HEK293 (cell line): ENCODE data around the gene MTIF2.

Experiments
- CTCF ChIP-seq: fragments of 450-650 bp; formaldehyde crosslinking; IDR thresholded peaks from 2 replicates; pipeline ENCODE4 v1.5.1; 2016; ENCODE audit warnings: missing biosample characterization, missing genetic modification characterization
- EGR2 ChIP-seq: fragments of 450-650 bp; formaldehyde crosslinking; IDR thresholded peaks from 2 replicates; pipeline ENCODE4 v1.5.1; 2016; ENCODE audit warnings: low read depth, missing biosample characterization, missing genetic modification characterization
- GLIS1 ChIP-seq: fragments of 450-650 bp; formaldehyde crosslinking; IDR thresholded peaks from 2 replicates; pipeline ENCODE4 v1.5.1; 2016; ENCODE audit warnings: missing biosample characterization, missing genetic modification characterization
- HOXD13 ChIP-seq: sonication (generic); formaldehyde crosslinking; IDR thresholded peaks from 2 replicates; pipeline ENCODE4 v1.8.0; 2022; ENCODE audit warnings: missing genetic modification reagents, borderline replicate concordance
- KLF1 ChIP-seq: fragments of 450-650 bp; formaldehyde crosslinking; IDR thresholded peaks from 2 replicates; pipeline ENCODE4 v1.5.1; 2016; ENCODE audit warnings: missing biosample characterization, missing genetic modification characterization
- PRDM10 ChIP-seq: fragments of 450-650 bp; formaldehyde crosslinking; IDR thresholded peaks from 2 replicates; pipeline ENCODE4 v1.5.1; 2016; ENCODE audit warnings: missing biosample characterization, missing genetic modification characterization
- SALL2 ChIP-seq: fragments of 450-650 bp; formaldehyde crosslinking; IDR thresholded peaks from 2 replicates; pipeline ENCODE4 v1.5.0; 2017; ENCODE audit warnings: missing biosample characterization, mild to moderate bottlenecking, missing genetic modification characterization, borderline replicate concordance
- TRIM28 ChIP-seq: IDR thresholded peaks from 2 replicates; pipeline ENCODE4 v1.6.1; 2011; ENCODE audit warnings: low read length, control low read depth, borderline replicate concordance
- ZBTB21 ChIP-seq: fragments of 450-650 bp; formaldehyde crosslinking; IDR thresholded peaks from 2 replicates; pipeline ENCODE4 v1.5.1; 2017; ENCODE audit warnings: missing biosample characterization, missing genetic modification characterization
- ZNF138 ChIP-seq: fragments of 450-650 bp; formaldehyde crosslinking; IDR thresholded peaks from 2 replicates; pipeline ENCODE4 v1.5.1; 2016; ENCODE audit warnings: missing biosample characterization, missing genetic modification characterization, borderline replicate concordance
- ZNF24 ChIP-seq: fragments of 450-650 bp; formaldehyde crosslinking; IDR thresholded peaks from 2 replicates; pipeline ENCODE4 v1.5.1; 2016; ENCODE audit warnings: missing biosample characterization, missing genetic modification characterization
- ZNF366 ChIP-seq: fragments of 450-650 bp; formaldehyde crosslinking; conservative IDR thresholded peaks from 2 replicates; pipeline ENCODE4 v1.5.1; 2016; ENCODE audit warnings: missing biosample characterization, missing genetic modification characterization
- ZNF529 ChIP-seq: fragments of 450-650 bp; formaldehyde crosslinking; IDR thresholded peaks from 2 replicates; pipeline ENCODE4 v1.5.1; 2017; ENCODE audit warnings: missing genetic modification characterization, missing biosample characterization; ENCODE audit not compliant: insufficient replicate concordance
- ZNF558 ChIP-seq: fragments of 450-650 bp; formaldehyde crosslinking; IDR thresholded peaks from 2 replicates; pipeline ENCODE4 v1.5.1; 2016; ENCODE audit warnings: missing biosample characterization, missing genetic modification characterization
- ZNF596 ChIP-seq: fragments of 450-650 bp; IDR thresholded peaks from 2 replicates; pipeline ENCODE4 v1.5.0; 2018; ENCODE audit warnings: missing biosample characterization, mild to moderate bottlenecking, missing genetic modification characterization, moderate library complexity
- ZNF623 ChIP-seq: fragments of 450-650 bp; formaldehyde crosslinking; IDR thresholded peaks from 2 replicates; pipeline ENCODE4 v1.5.1; 2016; ENCODE audit warnings: missing biosample characterization, missing genetic modification characterization
- ZNF629 ChIP-seq: fragments of 450-650 bp; formaldehyde crosslinking; IDR thresholded peaks from 2 replicates; pipeline ENCODE4 v1.5.1; 2017; ENCODE audit warnings: missing biosample characterization, missing genetic modification characterization
- ZNF654 ChIP-seq: fragments of 450-650 bp; formaldehyde crosslinking; IDR thresholded peaks from 2 replicates; pipeline ENCODE4 v1.5.1; 2016; ENCODE audit warnings: low read depth, missing biosample characterization, missing genetic modification characterization
- ZNF658 ChIP-seq: fragments of 450-650 bp; formaldehyde crosslinking; IDR thresholded peaks from 2 replicates; pipeline ENCODE4; 2016; ENCODE audit warnings: missing biosample characterization, missing genetic modification characterization
- ZNF664 ChIP-seq: fragments of 450-650 bp; formaldehyde crosslinking; IDR thresholded peaks from 2 replicates; pipeline ENCODE4 v1.5.1; 2016; ENCODE audit warnings: missing biosample characterization, missing genetic modification characterization
- ZNF677 ChIP-seq: fragments of 450-650 bp; IDR thresholded peaks from 2 replicates; pipeline ENCODE4 v1.5.0; 2018; ENCODE audit warnings: missing biosample characterization, mild to moderate bottlenecking, missing genetic modification characterization, moderate library complexity
- ZNF701 ChIP-seq: fragments of 450-650 bp; formaldehyde crosslinking; IDR thresholded peaks from 2 replicates; pipeline ENCODE4 v1.5.1; 2016; ENCODE audit warnings: missing biosample characterization, missing genetic modification characterization
- ZSCAN16 ChIP-seq: fragments of 450-650 bp; formaldehyde crosslinking; IDR thresholded peaks from 2 replicates; pipeline ENCODE4 v1.5.1; 2016; ENCODE audit warnings: missing biosample characterization, missing genetic modification characterization
- ZSCAN30 ChIP-seq: fragments of 450-650 bp; IDR thresholded peaks from 2 replicates; pipeline ENCODE4 v1.5.1; 2018; ENCODE audit warnings: missing biosample characterization, mild to moderate bottlenecking, missing genetic modification characterization, moderate library complexity
- TF ChIP-seq, protein P1 (sequence below): fragments of 450-650 bp; formaldehyde crosslinking; IDR thresholded peaks from 2 replicates; pipeline ENCODE4 v1.5.1; 2017; ENCODE audit warnings: missing biosample characterization, missing genetic modification characterization
- TF ChIP-seq, protein P2 (sequence below): fragments of 450-650 bp; formaldehyde crosslinking; IDR thresholded peaks from 2 replicates; pipeline ENCODE4 v1.5.1; 2017; ENCODE audit warnings: missing biosample characterization, mild to moderate bottlenecking, missing genetic modification characterization, moderate library complexity
- TF ChIP-seq, protein P3 (sequence below): fragments of 450-650 bp; formaldehyde crosslinking; IDR thresholded peaks from 2 replicates; pipeline ENCODE4; 2016; ENCODE audit warnings: missing biosample characterization, missing genetic modification characterization
- TF ChIP-seq, protein P4 (sequence below): sonication (generic); formaldehyde crosslinking; IDR thresholded peaks from 2 replicates; pipeline ENCODE4 v1.8.1; 2022; ENCODE audit warnings: mild to moderate bottlenecking, moderate library complexity, missing genetic modification reagents

MTIF2 gene

DNA sequence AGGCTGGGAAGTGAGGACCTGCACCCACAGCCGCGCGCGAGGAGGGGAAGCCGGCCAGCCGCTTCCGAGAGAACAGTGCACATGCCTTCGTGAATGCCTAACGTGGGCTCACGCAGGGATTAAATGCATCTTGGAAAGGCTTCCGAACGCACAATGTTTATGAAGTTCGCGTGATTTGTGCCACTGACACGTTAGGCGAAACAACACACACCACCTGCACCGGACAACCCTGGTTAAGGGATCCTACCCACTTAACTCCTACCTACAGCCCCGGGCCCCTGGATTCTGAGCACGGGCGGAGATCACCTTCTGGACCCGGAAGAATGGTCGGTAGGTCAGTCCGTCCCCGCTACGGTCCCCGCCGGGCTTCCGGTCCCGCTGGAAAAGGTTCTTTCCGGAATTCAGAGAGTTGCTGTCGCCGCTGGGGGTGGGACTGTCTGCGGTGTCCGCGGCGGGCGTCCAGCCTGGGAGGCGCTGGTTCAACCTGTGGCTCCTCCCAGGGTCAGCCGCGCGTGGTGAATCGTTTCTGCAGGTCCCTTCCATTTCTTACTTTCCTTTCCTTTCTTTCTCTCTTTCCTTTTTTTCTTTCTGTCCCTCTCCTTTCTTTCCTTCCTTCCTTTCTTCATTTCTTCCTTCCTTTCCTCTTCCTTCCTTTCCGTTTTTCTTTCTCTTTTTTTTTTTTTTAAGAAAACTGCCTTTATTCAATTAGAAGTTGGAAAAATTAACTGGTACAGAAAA, at the start of gene MTIF2 (continued):
- TF ChIP-seq PRDM10 (tag by site-specific recombination) (peak; percentile 94), ZNF24 (peak; percentile 91), HOXD13 (CRISPR knock-in tag) (no peak), ZNF654 (tag by site-specific recombination) (no peak), ZNF664 (no peak), ZNF623 (peak; percentile 27; the same call in 1 of the 2 replicates), ZNF677 (tag by site-specific recombination) (no peak), ZNF366 (tag by site-specific recombination) (peak; percentile 97), ZSCAN30 (tag by site-specific recombination) (peak; percentile 93), ZSCAN16 (tag by site-specific recombination) (no peak), ZBTB21 (tag by site-specific recombination) (0 out of 2 replicates have a peak, but pooled peaks have one; percentile 32), EGR2 (tag by site-specific recombination) (peak; percentile 44), ZNF629 (tag by site-specific recombination) (peak; percentile 76), KLF1 (peak; percentile 45; the same call in 1 of the 2 replicates), ZNF529 (no peak), ZNF596 (tag by site-specific recombination) (no peak), SALL2 (tag by site-specific recombination) (no peak), CTCF (tag by site-specific recombination) (peak; percentile 95), ZNF558 (tag by site-specific recombination) (0 out of 2 replicates have a peak, but pooled peaks have one; percentile 11), TRIM28 (no peak), ZNF138 (tag by site-specific recombination) (0 out of 2 replicates have a peak, but pooled peaks have one; percentile 3), ZNF701 (no peak), GLIS1 (tag by site-specific recombination) (peak; percentile 94), ZNF658 (tag by site-specific recombination) (no peak)
- TF ChIP-seq, protein P1, sequence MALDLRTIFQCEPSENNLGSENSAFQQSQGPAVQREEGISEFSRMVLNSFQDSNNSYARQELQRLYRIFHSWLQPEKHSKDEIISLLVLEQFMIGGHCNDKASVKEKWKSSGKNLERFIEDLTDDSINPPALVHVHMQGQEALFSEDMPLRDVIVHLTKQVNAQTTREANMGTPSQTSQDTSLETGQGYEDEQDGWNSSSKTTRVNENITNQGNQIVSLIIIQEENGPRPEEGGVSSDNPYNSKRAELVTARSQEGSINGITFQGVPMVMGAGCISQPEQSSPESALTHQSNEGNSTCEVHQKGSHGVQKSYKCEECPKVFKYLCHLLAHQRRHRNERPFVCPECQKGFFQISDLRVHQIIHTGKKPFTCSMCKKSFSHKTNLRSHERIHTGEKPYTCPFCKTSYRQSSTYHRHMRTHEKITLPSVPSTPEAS (tag by site-specific recombination): no peak; the same call in 1 of the 2 replicates
- TF ChIP-seq, protein P2, sequence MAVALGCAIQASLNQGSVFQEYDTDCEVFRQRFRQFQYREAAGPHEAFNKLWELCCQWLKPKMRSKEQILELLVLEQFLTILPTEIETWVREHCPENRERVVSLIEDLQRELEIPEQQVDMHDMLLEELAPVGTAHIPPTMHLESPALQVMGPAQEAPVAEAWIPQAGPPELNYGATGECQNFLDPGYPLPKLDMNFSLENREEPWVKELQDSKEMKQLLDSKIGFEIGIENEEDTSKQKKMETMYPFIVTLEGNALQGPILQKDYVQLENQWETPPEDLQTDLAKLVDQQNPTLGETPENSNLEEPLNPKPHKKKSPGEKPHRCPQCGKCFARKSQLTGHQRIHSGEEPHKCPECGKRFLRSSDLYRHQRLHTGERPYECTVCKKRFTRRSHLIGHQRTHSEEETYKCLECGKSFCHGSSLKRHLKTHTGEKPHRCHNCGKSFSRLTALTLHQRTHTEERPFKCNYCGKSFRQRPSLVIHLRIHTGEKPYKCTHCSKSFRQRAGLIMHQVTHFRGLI: no peak
- TF ChIP-seq, protein P3, sequence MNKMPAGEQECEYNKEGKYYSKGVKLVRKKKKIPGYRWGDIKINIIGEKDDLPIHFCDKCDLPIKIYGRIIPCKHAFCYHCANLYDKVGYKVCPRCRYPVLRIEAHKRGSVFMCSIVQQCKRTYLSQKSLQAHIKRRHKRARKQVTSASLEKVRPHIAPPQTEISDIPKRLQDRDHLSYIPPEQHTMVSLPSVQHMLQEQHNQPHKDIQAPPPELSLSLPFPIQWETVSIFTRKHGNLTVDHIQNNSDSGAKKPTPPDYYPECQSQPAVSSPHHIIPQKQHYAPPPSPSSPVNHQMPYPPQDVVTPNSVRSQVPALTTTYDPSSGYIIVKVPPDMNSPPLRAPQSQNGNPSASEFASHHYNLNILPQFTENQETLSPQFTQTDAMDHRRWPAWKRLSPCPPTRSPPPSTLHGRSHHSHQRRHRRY (tag by site-specific recombination): no peak
- TF ChIP-seq, protein P4, sequence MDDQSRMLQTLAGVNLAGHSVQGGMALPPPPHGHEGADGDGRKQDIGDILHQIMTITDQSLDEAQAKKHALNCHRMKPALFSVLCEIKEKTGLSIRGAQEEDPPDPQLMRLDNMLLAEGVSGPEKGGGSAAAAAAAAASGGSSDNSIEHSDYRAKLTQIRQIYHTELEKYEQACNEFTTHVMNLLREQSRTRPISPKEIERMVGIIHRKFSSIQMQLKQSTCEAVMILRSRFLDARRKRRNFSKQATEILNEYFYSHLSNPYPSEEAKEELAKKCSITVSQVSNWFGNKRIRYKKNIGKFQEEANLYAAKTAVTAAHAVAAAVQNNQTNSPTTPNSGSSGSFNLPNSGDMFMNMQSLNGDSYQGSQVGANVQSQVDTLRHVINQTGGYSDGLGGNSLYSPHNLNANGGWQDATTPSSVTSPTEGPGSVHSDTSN (CRISPR knock-in tag): no peak
